Epithelial cell of proximal tubule (primary cell): Measurements from ENCODE around the gene SLC26A1. TPM values are rescaled to one million over a fixed set of nuclear protein-coding genes. Genes with fewer than 3 reads are reported as not detected.

Source experiments
- DNase-seq: peaks from one replicate; pipeline ENCODE4 v3.0.0-alpha.2; 2011; ENCODE audit warnings: low read depth
- H3K4me3 ChIP-seq: 2 replicates; pipeline ENCODE4 v1.5.1; 2011; ENCODE audit warnings: low read depth, mild to moderate bottlenecking, low read length
- total RNA-seq: library from RNA; depleted of rRNA; stranded (reverse); fragments of >200 nt; gene quantifications from 2 replicates; pipeline ENCODE4 v1.2.3, GENCODE V29; 2015
- TF ChIP-seq, protein P1 (sequence below): conservative IDR thresholded peaks from 2 replicates; pipeline ENCODE4 v1.5.1; 2012; ENCODE audit warnings: low read depth, mild to moderate bottlenecking, low read length

SLC26A1 gene
- total RNA-seq, 1 donor from 2014 or later: 0.35 TPM

- TF ChIP-seq, protein P1, sequence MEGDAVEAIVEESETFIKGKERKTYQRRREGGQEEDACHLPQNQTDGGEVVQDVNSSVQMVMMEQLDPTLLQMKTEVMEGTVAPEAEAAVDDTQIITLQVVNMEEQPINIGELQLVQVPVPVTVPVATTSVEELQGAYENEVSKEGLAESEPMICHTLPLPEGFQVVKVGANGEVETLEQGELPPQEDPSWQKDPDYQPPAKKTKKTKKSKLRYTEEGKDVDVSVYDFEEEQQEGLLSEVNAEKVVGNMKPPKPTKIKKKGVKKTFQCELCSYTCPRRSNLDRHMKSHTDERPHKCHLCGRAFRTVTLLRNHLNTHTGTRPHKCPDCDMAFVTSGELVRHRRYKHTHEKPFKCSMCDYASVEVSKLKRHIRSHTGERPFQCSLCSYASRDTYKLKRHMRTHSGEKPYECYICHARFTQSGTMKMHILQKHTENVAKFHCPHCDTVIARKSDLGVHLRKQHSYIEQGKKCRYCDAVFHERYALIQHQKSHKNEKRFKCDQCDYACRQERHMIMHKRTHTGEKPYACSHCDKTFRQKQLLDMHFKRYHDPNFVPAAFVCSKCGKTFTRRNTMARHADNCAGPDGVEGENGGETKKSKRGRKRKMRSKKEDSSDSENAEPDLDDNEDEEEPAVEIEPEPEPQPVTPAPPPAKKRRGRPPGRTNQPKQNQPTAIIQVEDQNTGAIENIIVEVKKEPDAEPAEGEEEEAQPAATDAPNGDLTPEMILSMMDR: no peak
- DNase-seq: no peak
- H3K4me3 ChIP-seq: no peak overlapping the region
Measured at GRCh38 chr4:1032861-1033260, 39.7 kb upstream of the SLC26A1 start.

- TF ChIP-seq, protein P1: peak; percentile 40
- H3K4me3 ChIP-seq: no peak overlapping the region
- DNase-seq: no peak
Measured at GRCh38 chr4:1031956-1032795, 39.0 kb upstream of the SLC26A1 start.

DNA sequence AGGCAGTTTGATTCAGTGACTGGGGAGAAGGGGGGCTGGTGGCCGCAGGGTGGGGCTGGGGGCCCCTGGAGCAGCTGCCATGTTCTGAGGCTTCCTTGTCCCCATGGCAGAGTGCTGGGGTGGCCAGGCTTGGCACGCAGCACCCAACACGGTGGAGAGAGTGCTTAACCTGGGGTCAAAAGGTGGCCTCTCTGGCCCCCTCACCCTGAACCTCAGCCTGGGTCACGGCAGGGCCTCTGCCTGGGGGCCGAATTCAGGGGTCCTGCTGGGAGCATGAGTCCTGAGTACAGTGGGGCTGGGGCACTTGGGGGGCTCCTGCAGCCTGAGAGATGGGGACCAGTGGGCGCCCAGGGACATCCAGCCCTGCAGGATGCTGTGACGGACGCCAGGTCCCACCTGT lies 38.1 kb upstream of the SLC26A1 start:
- TF ChIP-seq, protein P1: no peak
- no peak for DNase-seq
- no peak overlapping the region for H3K4me3 ChIP-seq

- DNase-seq: no peak
- TF ChIP-seq, protein P1: no peak
- H3K4me3 ChIP-seq: no peak overlapping the region
Measured at GRCh38 chr4:1030559-1030958, 37.4 kb upstream of the SLC26A1 start.

- DNase-seq: no peak
- no peak overlapping the region for H3K4me3 ChIP-seq
- TF ChIP-seq, protein P1: no peak
Measured at GRCh38 chr4:1030031-1030430, 36.8 kb upstream of the SLC26A1 start.

DNA sequence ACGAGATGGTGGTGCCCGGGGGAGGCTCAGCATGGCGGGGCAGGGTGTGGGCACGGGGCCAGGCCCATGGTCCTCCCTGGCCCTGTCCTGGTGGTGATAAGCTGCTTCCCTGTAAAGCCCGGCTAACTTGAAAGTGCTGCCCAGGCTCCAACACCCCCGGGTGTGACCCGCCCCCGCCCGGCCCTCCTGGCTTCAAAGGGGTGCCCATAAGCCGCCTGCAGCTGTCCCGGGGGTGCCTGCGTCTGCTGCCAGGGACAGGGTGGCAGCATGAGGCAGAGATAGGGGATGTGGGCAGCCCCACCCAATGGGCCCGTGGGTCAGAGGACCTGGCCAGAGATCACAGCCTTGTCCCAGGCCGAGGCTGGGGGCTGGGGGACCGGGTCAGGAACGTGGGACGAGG lies 36.3 kb upstream of the SLC26A1 start:
- H3K4me3 ChIP-seq: no peak overlapping the region
- TF ChIP-seq, protein P1: no peak
- no peak for DNase-seq

GRCh38 chr4:1028574-1029220 lies 35.5 kb upstream of the SLC26A1 start:
- H3K4me3 ChIP-seq: no peak overlapping the region
- DNase-seq: no peak
- TF ChIP-seq, protein P1: no peak
